GM13977 (cell line): ENCODE measurements around the gene PREX1.

Experiments
- DNase-seq: peaks from one replicate; pipeline ENCODE4 v3.0.0; 2012; ENCODE audit warnings: low spot score
- in situ Hi-C: fragments of 300-500 bp; cut with MboI; formaldehyde crosslinking; loops from one replicate; pipeline ENCODE4 v1.12.0; 2022; ENCODE audit warnings: low sequenced_read_pairs, low pct_unique_long_range_greater_than_20kb, mixed read lengths, inconsistent platforms; ENCODE audit not compliant: unreplicated experiment
- TF ChIP-seq, protein P1 (sequence below): IDR thresholded peaks from 2 replicates; pipeline ENCODE4 v1.5.1; 2012; ENCODE audit warnings: mild to moderate bottlenecking, control low read depth; ENCODE audit not compliant: insufficient read depth; ENCODE audit errors: extremely low read depth, missing control alignments

Gene PREX1

DNA sequence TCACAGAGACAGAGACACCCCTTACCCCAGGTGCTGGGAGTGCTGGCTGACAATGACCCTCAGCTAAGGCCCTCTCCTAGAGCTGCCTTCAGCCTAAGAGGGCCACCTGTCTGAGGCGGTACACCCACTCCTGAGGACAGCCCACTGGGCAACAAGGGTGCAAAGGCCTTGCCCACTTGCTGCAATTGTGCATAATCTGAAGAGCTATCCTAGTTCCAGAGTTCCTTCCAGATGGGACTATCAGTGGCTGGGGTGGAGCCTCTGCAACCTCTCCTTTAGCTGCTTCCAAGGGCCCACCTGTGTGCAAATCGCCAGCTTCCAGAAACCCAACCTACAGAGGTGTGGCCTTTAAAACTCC lies 87.5 kb downstream of the PREX1 start:
- TF ChIP-seq, protein P1, sequence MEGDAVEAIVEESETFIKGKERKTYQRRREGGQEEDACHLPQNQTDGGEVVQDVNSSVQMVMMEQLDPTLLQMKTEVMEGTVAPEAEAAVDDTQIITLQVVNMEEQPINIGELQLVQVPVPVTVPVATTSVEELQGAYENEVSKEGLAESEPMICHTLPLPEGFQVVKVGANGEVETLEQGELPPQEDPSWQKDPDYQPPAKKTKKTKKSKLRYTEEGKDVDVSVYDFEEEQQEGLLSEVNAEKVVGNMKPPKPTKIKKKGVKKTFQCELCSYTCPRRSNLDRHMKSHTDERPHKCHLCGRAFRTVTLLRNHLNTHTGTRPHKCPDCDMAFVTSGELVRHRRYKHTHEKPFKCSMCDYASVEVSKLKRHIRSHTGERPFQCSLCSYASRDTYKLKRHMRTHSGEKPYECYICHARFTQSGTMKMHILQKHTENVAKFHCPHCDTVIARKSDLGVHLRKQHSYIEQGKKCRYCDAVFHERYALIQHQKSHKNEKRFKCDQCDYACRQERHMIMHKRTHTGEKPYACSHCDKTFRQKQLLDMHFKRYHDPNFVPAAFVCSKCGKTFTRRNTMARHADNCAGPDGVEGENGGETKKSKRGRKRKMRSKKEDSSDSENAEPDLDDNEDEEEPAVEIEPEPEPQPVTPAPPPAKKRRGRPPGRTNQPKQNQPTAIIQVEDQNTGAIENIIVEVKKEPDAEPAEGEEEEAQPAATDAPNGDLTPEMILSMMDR = no peak
- in situ Hi-C loops = no loop called here
- DNase-seq = no peak

DNA sequence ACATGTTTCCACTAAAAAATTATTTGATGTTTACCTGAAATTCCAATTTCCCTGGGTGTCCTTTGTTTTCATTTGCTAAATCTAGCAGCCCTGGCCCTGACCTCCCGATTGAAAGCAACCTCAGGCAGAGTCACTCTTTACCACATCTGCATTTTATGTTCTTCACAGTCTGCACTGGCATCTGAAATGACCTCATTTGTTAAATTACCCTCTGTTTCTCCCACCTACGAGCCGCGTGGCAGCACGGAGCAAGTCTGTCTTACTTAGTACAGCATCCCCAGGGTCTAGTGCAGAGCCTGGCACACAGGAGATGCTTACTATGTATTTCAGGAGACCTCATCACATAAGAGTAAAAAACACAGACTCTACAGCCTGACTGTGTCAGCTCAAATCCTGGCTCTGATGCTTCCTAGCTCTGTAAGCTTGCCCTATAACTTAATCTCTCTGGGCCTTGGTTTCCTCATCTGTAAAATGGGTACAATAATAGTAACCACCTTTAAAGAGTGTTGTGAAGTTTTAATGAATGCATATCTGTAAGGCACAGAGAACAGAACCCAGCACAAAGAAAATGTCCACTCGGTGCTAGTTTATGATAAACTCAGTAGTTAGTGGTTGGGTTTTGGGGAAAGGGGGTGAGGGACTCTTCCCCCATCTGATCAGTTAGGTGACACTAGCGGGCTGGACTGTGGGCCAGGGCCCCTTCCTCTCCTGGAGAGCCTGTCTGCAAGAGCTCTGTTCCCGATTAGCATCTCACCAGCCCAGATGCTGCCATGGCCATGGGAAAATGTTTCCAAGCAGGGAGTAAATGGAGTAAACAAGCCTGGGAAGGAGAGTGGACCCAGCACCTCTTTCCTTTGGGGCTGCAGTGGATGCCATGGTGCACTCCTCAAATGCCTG lies 88.2 kb downstream of the PREX1 start:
- DNase-seq = no peak
- in situ Hi-C loops = no loop called here
- TF ChIP-seq, protein P1 = no peak

DNA sequence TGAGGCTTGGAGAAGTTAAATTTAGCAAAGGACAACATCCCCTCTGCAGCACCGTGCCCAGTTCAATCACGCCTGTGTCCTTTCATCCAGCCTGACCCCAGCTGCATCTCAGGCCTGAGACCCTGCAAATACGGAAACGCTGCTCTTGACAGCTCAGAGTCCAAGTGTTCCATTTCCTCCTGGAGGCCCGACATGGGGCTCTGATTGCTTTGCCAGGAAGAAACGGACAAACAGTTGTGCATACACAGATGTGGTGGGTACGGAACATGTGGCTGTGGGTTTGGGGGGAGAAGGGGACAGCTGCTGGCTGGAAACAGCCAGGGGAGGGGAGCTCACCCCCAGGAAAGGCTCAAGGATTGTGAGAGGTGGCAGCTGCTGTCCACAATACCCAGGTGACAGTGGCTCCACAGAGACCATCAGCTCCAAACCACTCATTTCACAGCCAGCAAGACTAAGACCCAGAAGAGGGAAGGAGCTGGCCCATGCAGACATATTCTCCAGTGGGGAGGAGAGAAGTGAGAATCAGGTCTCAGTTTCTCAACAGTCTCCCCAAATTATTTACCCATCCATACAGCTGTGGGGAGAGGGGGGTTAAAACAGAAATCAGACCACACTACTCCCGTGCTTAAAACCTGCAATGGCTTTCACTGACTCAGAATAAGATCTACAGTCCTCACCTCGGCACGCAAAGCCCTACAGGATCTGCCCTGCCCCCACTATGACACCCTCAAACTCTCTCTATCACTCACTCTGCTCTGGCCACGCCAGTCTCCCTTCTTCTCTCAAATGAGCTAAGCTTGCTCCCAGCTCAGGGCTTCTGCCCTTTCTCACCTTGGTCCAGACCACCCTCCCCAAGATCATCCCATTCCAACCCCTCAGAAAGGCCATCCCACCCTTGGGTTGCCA lies 89.1 kb downstream of the PREX1 start:
- DNase-seq = peak; percentile 77
- TF ChIP-seq, protein P1 = no peak
- in situ Hi-C loops = no loop called here

DNA sequence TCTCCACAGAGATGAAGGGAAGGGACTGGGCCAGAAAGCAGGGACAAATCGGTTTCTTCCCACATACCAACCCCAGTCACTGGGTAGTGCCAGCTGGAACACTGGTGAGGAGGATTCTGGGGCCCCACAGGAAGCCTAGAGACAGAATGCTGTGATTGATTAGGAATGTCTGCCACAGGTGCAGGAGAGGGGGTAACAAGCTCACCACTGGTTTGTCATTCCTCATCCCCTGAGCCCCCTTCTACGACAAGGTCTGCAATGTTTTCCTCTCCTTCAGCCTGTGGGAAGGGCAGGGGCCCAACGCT lies 89.8 kb downstream of the PREX1 start:
- TF ChIP-seq, protein P1 = no peak
- DNase-seq = no peak
- in situ Hi-C loops = no loop called here

DNA sequence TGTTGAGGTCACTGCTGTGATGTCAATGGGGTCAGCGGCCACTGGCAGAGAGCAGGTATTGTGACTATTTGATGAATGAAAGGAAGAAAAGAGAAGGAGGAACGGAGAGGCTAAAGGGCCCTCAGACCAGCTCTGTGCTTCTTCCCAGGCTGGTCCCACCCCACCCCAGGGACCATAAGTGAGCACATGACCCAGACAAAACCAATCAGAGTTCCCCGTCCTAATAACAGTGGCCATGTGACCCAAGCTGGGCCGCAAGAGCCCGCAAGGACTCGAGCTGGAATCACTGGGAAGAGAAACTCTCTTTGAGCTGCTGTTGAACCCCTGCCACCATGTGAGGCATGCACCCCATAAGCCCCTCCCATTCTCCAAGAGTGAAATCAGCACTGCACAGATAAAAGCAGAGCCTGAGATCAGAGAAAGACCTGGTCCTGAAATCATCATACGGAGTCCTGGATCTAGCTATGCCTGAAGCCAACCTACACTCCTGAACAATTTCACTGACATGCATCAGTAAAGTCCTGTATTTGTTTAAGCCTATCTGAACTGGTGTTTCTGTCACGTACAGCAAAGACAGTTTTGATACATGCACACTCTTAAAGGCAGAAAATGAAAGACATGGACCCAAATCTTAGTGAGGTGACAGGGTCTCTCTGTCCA lies 90.2 kb downstream of the PREX1 start:
- TF ChIP-seq, protein P1 = no peak
- no peak for DNase-seq
- in situ Hi-C loops = no loop called here

DNA sequence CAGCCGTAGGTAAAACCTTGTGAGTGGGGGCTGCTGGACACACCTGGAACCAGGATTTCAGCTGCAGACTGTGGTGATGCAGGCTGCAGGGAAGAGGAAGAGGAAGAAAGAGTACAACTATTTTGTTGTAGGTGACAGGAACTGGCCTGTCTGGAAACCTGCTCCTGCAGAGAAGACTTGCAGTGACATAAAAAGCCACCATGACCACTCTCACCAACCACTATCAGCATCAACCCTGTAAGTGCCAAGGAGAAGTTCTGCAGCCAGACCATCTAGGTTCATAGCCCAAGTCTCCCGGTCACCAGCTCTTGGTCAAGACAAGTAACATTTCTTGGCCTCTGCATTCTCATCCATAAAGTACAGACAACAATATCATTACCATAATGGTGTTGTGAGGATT lies 91.2 kb downstream of the PREX1 start:
- no peak for DNase-seq
- in situ Hi-C loops = no loop called here
- TF ChIP-seq, protein P1 = no peak
